ENCODE data around the gene MTUS2.

Gene MTUS2

DNA sequence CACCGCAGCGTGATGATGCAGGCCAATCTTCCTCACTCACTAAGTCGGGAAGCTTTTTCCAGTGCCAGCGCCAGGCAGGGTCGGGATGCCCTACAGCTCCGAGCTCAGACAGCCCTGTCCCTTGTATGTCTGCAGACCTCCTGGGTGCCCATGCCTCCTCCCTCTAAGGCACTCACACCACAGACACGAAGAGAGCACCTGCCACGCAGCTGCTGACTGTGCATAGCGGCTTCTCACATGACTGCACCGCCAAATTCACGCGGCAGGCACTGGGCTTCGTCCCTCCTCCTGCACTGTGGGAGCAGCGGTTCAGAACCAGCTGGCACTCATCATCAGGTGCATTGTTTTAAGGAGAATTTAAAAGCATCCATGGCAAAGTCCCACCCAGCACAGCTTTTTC lies 687.2 kb downstream of the MTUS2 start:
- DNase-seq (ENCODE audit: low read depth in 2 of 2), result no peak

DNA sequence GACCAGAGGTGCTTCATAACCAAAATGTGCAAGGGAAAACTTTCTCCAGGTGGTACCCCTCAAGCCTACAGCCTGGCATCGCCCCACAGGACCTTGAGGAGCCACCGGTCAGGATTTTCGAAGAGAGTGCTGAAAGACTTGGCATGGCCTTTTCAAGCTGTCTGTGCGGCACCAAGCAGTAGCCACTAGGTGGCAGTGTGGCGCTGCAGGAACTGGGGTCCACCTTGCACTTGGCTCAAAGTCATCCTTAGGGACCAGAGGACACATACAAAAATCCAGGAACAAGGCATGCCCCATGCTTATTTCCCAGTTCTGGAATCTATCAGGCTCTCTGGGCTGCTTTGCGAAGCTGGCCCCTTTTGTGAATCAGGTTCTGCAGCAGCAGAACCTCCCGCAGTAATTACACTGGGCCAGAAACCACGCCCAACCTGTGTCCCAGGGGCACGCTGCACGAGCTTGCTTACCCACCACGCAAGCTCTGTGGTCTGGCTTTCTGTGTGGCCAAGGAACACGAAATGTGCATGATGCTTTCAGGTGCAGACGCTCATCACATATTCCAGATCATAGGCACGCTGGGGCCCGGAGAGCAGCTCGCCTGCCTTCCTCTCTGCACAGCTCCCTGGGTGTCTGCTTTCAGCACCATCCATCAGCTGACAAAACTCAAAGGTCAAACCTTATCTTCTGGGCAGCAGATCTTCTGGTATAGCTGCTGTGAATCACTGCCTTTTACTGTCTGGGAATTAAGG lies 688.2 kb downstream of the MTUS2 start:
- DNase-seq (ENCODE audit: low read depth in 2 of 2), result peak; percentile 51 to 67

DNA sequence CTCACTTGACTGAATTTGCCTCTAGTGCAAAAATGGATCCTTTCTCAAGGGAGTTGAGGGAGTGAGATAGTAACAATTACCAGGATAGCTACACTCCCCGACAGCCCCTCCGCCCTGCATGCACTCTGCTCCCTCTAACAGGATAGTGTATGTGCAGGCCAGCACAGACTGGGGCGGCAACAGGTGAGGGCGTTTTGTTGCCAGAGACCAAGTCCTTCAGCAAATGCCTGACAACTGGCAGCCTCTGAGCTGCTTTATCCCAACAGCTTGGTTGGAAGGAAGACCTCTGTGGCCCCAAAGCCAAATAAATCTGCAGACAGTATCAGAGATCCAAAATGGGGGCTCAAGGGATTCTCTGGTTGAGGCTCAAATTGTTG lies 688.7 kb downstream of the MTUS2 start:
- DNase-seq (ENCODE audit: low read depth in 2 of 2), result no peak

DNA sequence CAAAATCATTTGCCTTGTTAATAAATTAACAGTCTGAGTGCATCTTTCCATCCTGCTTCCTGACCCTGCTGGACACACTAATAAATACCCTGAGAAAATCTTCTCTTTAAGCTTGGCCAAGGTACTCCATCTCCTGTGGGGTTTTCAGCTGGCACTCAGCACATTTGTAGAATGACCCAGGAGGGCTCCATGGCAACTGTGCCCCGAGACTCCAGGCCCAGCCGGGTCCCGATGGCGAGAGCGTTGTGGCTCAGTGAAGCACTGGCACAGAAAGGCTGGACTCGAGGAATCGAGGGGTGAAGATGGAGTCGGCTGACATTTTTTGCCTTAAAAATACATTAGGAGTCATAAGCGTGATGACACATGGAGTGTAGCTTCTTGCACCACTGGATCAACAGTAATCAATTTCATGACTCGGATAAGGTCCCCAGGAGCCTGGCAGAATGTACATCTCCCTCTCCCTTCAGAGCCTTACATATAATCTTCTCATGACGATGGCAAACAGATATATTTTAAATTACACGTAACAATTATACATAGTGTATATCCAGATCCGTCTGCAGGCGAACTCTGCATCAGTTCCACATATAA lies 690.0 kb downstream of the MTUS2 start:
- DNase-seq (ENCODE audit: low read depth in 2 of 2), result no peak

DNA sequence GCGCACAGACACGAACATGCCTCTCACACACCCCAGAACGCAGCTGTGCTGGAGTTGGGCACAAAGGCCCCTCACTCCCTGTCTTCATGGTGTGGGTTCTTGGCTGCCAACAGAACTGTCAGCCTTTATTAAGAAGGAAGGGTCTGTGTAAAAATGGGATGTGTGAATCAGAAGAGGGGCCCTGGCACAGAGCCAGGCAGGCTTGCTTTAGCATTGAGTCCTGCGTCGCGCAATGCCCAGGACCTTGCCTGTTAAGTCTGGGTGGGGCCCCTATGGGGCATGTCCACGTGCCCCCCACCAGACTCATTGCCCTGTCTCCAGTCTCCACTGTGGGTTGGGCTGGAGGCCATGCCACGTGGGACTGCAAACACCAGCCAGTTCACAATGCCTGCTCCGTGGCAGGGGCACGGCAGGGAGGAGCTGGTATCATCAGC lies 690.5 kb downstream of the MTUS2 start:
- no peak for DNase-seq (ENCODE audit: low read depth in 2 of 2)

DNA sequence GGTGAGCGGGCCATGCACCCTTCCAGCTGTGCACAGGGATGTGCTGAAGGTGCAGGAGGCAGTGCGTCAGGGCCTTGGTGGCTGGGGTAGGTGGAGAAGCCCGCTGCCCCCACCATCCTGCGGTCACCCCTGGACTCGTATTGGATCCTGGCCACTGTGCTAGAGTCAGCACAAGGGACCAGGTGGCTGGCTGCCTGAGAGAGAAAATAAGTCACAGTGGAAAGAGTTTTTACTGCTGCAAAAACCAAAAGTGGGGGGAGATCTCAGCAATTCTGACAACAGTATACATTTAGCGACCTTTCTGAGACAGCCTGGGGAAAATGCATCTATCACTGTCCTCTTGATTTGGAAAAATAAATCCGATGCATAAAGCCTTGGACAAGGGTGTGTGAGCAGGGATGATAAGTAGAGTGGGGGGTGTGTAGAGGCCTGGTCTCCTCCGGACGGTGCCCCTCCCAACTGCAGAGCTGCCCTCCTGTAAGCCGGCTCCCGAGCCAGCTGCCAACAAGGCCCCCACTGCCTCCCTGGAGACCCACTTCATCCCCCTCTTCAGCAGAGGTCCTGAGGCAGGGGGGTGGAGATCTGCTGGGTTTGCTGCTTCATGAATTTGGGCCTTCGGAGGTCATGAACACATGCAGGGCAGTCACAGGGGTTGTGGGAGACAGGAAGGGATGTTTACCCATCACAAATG lies 691.1 kb downstream of the MTUS2 start:
- DNase-seq (ENCODE audit: low read depth in 2 of 2), result no peak

DNA sequence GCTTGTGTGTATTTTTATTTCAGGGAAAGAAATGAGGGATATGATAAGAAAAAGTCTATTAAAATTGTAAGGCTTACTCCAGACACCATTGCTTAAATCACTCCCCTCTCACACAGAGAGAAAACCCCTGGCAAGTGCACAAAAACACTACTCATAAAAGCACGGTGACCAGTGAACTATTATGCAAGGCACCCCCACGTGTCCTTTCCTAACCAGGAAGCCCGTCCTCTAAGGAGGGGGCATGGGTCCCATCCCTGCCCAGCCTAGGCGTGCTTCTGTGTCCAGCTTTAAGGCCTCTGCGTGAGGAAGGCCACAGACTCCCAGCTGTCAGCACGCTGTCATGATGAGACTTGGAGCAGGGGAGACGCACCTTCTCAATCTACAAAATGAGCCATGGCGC lies 691.8 kb downstream of the MTUS2 start:
- DNase-seq (ENCODE audit: low read depth in 2 of 2), result no peak

DNA sequence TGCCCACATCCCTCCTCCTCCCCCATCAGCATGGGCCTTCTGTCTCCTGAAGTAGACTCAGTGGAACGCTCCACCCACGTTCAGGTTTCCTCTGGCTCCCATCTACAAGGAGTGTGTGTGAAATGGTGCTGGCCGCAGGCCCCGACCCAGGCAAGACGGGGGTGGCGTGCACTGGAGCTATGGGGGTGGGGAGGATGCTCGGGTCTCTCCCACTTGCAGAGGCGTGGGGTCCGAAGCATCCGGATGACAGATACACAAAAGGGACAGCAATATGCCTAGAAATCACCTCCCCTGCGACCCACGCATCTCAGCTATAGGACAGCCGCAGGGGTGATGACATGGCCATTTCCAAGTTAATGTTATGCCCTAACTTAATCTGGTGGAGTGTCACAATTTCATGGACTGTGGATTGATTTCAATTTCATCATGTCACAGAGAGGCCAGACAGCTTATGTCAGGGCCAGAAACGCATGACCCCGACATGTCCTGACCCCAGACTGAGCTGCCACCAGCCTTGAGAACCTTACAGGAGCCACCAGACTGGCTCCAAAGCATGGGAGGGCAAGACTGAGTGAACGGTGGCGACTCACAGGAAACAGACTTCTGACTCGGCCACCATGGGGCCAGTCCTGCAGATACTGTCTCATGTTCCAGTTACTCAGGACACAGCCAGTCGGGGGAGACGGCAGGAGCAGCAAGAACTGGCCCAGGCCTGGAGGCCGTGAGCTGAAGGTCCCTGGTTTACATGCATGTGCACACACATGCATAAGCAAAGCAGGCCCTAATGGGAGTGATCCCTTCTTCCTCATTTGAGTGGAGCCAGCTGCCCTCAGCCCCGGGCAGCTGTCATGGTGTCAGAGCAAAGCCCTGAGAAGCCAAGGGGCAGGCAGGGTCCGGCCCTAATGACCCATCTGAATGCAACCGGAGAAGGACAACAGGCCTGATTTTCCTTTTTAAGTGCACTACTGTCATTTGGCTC lies 693.2 kb downstream of the MTUS2 start:
- DNase-seq (ENCODE audit: low read depth in 2 of 2), result no peak

DNA sequence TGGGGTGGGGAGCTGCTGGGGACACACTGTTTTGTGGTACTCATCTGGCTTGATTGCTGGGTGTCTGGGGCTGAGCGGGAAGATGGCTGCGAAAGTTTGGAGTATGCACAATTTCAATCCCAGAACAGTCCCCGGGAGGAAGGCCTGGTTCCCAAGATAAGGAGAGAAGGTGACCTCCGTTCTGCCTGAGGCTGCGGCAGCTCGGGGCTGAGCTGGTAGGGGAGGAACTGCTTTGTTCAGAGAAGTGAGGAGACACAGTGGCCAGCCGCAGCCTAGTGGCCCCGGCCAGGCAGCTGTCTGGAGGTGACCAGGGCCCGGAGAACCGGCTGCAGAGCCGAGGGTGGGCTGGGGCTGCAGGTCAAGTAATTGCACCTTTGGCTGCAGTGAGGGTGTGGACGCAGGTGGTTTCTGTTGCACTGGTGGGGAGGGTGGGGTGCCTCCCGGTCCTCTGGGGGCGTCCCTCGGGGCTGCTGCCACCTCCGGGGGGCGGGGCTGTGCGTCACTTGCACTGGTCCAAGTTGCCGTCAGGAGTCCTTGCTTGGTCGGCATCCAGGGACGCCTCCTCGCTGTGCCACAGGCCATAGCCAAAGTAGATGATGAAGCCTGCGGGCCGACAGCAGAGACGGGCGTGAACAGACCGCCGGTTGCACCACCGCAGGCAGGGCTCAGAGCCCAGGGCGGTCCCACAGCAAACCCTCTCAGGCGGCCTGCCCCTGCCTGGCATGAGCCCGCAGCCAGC lies 694.0 kb downstream of the MTUS2 start:
- no peak for DNase-seq (ENCODE audit: low read depth in 2 of 2)

DNA sequence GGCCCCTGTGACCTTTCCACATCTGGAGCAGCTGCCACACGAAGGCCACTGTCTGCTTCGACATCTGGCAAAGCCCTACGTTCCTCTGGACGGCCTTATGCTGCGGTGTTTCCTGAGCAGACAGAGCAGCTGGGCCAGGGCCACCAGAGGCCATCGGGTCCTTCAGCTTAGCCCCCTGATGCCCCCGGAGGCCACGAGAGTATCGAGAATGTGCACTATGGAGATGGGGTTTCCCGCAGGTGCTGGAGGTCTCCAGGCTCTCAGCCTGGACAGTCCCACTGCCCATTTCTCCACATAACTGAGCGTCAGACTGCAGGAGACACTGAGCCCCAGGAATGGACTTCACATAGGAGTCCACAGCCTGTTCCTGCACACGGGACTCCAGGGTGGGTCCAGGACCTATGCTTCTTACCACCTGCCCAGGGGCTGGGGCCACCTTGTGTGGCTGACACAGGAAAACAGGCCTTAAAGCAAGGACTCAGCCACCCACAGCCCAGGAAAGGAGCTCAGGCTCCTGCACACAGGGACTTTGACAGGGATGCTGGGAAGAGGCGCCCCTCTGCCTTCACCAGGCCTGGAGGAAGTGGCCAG lies 694.7 kb downstream of the MTUS2 start:
- no peak for DNase-seq (ENCODE audit: low read depth in 2 of 2)

DNA sequence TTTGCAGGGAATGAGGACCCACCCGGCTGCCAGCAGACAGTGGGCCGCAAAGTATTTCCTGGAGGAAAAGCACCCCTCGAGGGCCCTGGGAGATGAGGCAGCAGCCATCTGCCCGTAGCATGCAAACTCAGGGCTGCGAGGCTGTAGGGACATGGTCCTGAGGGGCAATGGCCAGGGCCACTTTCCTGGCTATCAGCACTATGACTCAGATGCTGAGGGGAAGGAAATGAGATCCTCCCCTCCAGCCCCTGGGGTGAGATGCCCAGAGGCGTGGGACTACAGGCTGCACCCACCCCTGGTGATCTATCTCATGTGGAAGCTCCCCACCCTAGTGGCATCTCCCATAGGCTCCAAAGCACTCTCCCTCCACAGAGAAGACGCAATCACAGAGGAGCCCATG lies 695.2 kb downstream of the MTUS2 start:
- no peak for DNase-seq (ENCODE audit: low read depth in 2 of 2)

DNA sequence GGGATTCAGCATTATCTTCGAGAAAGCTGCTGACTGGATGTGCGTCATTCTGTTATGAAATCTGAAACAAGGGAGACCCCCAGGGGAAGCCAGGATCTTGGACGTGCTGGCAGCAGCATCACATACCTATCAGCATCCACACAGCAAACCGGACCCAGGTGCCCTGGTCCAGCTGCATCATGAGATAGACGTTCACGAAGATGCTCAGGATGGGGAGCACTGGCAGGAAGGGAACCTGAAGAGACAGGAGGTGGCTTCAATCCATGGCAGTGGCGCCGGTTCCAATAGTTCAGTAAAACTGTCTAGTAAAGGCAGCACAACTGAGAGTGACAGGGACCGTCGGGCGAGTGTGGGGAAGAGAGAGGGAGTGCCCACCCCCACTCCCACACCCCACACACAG lies 695.9 kb downstream of the MTUS2 start:
- no peak for DNase-seq (ENCODE audit: low read depth in 2 of 2)

DNA sequence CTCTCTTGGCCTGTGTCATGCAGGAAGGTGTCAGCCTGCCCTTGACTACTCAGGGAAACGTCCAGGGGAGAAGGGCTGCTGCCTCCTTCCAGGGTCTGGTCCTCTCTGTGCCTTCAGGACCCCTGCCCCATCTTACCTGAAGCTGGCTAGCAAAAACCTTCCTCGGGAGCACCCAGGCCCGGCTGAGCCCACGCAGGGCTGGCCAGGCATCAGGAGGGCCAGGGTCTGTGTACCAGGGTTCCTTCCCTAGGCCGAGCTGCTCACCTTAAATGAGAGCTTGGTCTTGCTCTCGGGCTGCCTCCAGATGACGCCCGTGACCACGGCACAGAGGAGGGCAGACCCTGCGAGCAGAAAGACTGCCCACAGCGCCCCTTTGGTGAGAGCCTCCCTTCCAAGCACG lies 696.7 kb downstream of the MTUS2 start:
- DNase-seq (ENCODE audit: low read depth in 2 of 2), result no peak

DNA sequence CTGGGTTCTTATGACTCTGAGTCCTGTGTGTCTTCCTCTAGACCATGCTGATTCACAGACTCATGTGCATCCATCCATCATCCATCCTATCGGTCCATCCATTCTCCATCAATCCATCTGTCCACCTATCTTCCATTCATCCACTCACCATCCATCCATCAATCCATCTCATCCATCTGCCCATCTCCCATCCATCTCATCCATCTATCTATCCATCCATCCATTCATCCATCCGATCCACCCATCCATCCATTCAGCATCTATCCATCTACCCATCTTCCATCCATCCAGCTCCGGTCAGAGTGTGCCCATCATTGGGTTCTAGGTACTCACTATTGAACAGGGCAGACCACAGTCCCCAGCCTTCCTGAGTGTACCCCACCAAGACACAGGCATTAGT lies 699.8 kb downstream of the MTUS2 start:
- DNase-seq (ENCODE audit: low read depth in 2 of 2), result no peak

DNA sequence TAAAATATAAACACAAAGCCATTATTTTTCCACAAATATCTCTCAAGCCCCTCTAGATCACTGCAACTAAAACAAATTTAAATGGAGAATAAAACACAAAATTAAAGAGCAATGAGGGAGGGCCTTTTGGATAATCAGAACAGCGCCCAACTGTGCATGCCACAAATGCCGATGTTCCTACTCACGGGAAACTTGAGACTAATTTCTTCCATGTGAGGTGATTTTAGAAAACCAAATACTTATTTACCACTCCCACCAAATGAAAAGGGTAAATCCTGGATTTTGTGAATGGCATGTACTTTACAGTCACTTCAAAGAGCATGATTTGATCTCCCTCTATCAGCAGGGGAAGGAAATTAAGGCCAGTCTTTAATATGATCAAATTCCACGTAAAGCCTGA lies 700.5 kb downstream of the MTUS2 start:
- no peak for DNase-seq (ENCODE audit: low read depth in 2 of 2)

DNA sequence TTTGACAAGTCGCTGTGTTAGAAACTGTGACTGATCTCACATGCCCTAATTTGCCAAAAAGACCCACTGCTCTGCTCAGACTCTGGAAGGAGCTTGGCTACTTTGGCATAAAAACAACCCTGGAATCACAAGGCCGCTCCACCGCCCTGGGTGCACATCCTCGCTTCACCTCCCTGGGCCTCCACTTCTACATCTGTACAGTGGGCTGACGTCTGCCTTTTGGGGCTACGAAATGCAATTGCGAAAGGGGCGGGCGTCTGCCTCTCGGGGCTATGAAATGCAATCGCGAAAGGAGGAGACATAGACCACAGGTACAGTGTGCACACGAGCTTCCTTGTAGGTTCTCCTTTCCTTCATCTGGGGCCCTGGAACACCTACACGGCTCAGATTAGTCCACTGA lies 701.2 kb downstream of the MTUS2 start:
- no peak for DNase-seq (ENCODE audit: low read depth in 2 of 2)

DNA sequence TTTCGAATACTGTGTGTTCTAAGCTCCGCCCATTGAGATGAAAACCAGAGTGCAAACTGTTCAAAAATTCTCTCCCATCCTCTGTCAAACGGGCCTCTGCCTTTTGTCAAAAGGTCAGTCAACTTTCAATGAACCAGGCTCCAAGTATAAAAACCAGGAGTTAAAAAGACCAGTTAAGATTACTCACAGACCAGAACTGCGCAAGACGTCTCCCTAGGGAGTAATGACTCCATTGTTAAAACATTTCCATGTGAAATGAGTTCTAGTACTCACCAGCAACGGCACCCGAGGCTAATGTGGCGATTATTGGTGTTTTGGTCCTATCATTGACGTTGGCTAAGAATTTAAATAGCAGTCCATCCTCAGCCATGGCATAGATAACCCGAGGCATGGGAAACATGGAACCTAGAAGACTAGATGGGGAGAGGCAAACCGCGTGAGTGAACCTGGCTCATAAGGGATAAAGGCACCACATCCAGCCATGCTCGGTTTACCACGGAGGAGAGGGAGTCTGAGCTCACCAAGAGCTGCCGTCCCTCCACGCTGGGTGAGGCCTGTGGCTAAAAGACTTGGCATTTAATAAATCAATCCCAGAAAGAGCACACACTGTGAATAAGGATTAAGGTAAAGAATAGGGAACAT lies 702.0 kb downstream of the MTUS2 start:
- DNase-seq (ENCODE audit: low read depth in 2 of 2), result no peak

DNA sequence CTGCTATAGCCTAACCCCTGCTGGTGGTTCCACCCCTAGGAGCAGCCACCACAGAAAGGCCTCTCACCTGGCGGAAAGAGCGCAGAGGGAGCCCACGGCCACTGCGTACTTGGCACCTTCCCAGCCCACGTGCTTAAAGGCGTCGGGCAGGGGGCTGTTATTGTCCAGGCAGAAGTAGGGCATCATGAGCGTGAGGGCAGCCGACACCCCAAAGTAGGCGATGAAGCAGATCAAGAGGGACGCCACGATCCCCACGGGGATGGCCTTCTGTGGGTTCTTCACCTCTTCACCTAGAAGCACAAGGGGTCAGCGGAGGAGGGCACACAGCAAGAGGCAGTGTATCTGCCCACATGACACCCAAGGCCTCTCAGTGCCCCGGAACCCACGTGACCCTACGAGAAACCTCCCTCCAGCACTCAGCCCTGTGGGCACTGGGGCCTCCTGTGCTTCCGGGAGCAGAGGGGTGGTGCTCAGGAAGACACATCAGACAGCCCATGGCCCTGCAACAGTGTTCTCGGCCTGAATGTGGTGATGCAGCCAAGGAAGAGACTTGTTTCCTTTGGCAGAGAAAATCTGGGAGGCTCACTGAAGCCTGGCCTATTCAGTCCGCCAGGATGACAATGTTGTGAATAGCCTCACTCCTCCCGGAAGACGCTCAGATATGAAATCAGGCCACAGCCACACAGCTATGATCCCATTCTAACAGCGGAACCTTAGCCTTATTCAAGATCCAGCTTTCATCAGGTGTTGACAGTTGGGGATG lies 703.2 kb downstream of the MTUS2 start:
- DNase-seq (ENCODE audit: low read depth in 2 of 2), result no peak

DNA sequence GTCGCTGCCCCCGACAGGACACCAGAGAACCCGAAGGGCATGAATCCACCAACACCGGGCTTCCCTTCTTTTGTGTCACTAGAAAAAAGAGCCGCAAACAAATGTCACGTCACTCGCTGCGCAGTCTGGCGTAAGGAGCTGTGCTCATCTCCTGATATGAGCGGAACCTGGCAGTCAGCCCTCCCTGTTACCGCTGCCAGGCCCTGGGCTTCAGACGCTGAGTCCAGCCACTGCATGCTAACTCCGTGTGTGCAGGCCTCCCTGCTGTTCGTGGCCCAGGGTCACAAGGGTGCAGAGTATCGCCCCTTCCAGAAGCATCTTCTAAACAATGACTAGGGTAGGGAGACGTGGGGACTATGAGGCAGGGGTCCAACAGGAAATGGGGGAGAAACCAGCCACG lies 704.0 kb downstream of the MTUS2 start:
- no peak for DNase-seq (ENCODE audit: low read depth in 2 of 2)

DNA sequence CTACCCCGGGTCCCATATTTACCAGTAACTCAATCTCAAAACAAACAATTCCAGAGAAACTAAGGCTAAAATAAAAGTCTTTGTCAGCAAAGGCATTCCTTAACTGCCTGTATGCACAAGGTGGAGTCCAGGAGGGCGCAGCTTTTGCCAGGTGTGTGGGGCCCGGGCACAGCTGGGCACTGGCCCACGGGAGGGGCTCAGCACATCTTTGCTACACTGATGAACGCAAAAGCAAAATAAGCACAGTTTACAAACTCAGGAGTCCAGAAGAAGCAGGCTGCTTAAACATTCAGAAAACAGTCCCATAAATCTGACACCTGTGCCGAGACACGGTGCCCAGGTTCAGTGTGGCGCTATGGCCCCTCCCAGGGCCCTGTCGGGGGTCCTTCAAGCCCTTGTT lies 704.5 kb downstream of the MTUS2 start:
- DNase-seq (ENCODE audit: low read depth in 2 of 2), result no peak

Data from stimulated activated CD8-positive, alpha-beta memory T cell treated with anti-CD3 and anti-CD28 coated beads, Interleukin-2, amount 100 ng/mL, for 48 hours (primary cell).